Stimulated activated naive CD8-positive, alpha-beta T cell treated with anti-CD3 and anti-CD28 coated beads, Interleukin-15, Interleukin-2, amounts not matched to agents 100 U/mL and 50 U/mL, for 24 hours (primary cell): ENCODE results near the gene AOPEP.

ENCODE experiments used
- ATAC-seq: fragments of 150-1000 bp; cut with Tn5 transposase; one replicate; pipeline ENCODE4 v1.10.0; 2021
- DNase-seq: peaks from one replicate; pipeline ENCODE4 v3.0.0; 2021

AOPEP gene

GRCh38 chr9:94794476-94795167 is 68.1 kb downstream of the AOPEP start:
- no peak for DNase-seq
- no peak for ATAC-seq

- DNase-seq (no peak), ATAC-seq (no peak)
These were observed 70.2 kb downstream of the AOPEP start for GRCh38 chr9:94796687-94797086.

GRCh38 chr9:94798201-94798600 is 71.7 kb downstream of the AOPEP start:
- DNase-seq = no peak
- no peak for ATAC-seq

GRCh38 chr9:94798708-94799107 is 72.2 kb downstream of the AOPEP start:
- ATAC-seq = no peak
- DNase-seq = no peak

- no peak for ATAC-seq
These were observed 73.2 kb downstream of the AOPEP start for GRCh38 chr9:94799578-94800264.

GRCh38 chr9:94800424-94801117 is 74.1 kb downstream of the AOPEP start:
- ATAC-seq (no peak), DNase-seq (no peak)

More at GRCh38 chr9:94799578-94800264, 73.2 kb downstream of the AOPEP start:
- DNase-seq = no peak

- no peak for DNase-seq
- no peak for ATAC-seq
These were observed 74.7 kb downstream of the AOPEP start for GRCh38 chr9:94801234-94801633.

GRCh38 chr9:94801681-94802080 is 75.2 kb downstream of the AOPEP start:
- no peak for DNase-seq
- no peak for ATAC-seq

GRCh38 chr9:94802251-94802650 is 75.8 kb downstream of the AOPEP start:
- ATAC-seq (no peak), DNase-seq (no peak)

- DNase-seq (peak; percentile 46), ATAC-seq (peak; percentile 94)
These were observed 76.3 kb downstream of the AOPEP start for GRCh38 chr9:94802793-94803192.

- DNase-seq = no peak
- ATAC-seq = no peak
These were observed 77.8 kb downstream of the AOPEP start for GRCh38 chr9:94804316-94804715.

GRCh38 chr9:94805051-94805489 is 78.6 kb downstream of the AOPEP start:
- no peak for DNase-seq
- ATAC-seq = no peak

- ATAC-seq (no peak), DNase-seq (no peak)
These were observed 79.1 kb downstream of the AOPEP start for GRCh38 chr9:94805585-94805984.

- DNase-seq (no peak), ATAC-seq (no peak)
These were observed 79.9 kb downstream of the AOPEP start for GRCh38 chr9:94806307-94806893.

GRCh38 chr9:94807556-94807955 is 81.1 kb downstream of the AOPEP start:
- ATAC-seq (no peak), DNase-seq (no peak)

- ATAC-seq (no peak), DNase-seq (no peak)
These were observed 82.6 kb downstream of the AOPEP start for GRCh38 chr9:94808926-94809700.

- DNase-seq = no peak
- ATAC-seq = no peak
These were observed 83.3 kb downstream of the AOPEP start for GRCh38 chr9:94809778-94810177.

GRCh38 chr9:94811074-94811473 is 84.6 kb downstream of the AOPEP start:
- no peak for ATAC-seq
- DNase-seq = no peak

GRCh38 chr9:94812343-94812742 is 85.8 kb downstream of the AOPEP start:
- peak; percentile 85 for ATAC-seq
- DNase-seq = no peak

- no peak for ATAC-seq
- DNase-seq = no peak
These were observed 86.9 kb downstream of the AOPEP start for GRCh38 chr9:94813379-94813778.

- ATAC-seq (no peak), DNase-seq (no peak)
These were observed 91.0 kb downstream of the AOPEP start for GRCh38 chr9:94817291-94818177.
